ENCODE measurements around the gene TUBGCP6.
"Not testable (repeated sequence)": the region's sequence is repeated elsewhere in the genome, so short reads cannot be mapped to it uniquely, and the experiment has no call there.

TUBGCP6 gene

DNA sequence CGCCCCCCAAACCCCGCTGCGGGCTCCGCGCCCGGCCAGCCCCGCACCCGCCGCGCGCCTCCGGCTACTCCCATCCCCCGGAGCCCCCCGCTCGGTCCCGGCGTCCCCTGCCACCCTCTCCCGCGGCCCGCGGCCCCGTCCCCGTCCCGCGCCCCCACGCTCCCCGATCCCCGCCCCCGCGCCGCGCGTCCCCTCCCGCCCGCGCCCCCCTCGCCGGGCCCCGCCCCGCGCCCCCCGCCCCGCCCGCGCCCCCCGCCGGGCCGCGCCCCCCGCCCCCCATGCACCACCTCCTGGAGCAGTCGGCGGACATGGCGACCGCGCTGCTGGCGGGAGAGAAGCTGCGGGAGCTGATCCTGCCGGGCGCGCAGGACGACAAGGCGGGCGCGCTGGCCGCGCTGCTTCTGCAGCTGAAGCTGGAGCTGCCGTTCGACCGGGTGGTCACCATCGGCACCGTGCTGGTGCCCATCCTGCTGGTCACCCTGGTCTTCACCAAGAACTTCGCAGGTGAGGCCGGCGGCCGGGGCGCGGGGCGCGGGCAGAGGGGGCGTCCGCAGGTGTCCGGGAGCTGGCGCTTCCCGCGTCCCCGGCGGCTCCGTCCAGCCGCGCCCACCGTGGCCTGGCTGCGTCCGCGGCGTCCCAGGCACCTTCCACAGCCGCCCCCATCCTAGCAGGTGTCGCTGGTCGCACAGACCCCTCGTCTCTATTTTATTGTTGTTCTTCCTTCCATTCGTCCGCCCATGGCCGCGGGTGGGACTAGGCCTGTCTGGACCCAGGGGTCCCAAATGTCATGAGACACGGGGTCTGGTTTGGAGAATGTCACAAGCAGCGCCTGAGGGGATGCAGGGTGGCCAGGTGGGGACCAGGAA, 74.1 kb downstream of the TUBGCP6 start, which contains the start of gene PANX2:
Gene PANX2, plus strand, starts transcription at position 279 of the 866 bp plus-strand sequence. Its CDS starts 0 bp downstream, at position 279.
- DNase-seq (ENCODE audit: low spot score), result no peak

DNA sequence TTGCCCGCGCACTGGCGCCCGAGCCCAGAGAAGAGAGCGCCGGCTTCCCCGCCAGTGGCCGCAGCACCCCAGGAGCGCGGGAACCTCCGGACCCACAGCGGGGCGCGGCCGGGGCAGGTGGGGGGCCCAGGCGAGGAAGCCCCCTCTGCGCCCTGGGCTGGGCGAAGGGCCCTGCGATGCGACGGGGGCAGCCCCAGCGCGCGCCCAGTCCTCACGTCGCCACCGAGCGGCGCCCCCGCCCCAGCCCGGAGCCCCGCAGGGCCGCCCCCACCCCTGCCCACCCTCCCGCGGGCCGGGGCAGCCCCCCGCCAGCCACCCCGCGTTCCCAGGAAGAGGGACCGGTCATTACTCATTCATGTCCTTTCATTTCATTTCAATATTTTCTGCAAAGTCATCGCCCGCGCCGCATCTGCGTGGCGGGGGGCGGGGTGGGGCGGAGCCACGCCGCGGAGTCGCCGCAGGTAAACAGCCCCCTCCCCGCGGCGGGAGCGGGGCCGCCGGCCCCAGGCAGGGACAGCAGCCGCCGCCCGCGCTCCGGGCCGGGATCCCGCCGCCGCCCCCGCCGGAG, 75.0 kb downstream of the TUBGCP6 start:
- no peak for DNase-seq (ENCODE audit: low spot score)

DNA sequence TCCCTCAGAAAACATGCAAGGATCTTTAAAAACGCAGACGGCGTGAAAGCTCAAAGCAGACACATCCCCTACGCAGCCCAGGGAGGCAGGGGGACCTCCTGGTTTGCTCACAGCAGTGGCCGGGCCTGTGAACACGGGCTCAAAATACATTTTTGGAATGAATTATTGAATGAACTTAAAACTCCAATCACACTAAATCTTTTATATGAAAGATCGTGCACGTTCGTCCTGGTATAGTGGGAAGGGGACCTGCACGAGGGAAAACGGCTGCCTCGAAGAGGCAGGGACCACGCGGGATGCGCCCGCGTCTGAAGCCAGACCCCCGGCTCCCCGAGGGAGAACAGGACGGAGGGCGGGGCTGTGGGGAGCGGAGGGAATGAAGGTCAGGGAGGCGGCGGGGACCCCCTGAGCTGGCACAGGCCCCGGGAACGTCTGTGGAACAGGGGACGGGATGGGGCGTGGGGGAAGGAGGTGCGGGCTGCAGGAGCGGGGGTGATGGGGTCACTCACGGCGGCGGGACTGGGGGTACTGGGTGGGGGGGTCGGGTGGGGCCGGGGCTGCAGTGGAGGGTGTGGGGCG, 75.6 kb downstream of the TUBGCP6 start:
- no peak for DNase-seq (ENCODE audit: low spot score)

DNA sequence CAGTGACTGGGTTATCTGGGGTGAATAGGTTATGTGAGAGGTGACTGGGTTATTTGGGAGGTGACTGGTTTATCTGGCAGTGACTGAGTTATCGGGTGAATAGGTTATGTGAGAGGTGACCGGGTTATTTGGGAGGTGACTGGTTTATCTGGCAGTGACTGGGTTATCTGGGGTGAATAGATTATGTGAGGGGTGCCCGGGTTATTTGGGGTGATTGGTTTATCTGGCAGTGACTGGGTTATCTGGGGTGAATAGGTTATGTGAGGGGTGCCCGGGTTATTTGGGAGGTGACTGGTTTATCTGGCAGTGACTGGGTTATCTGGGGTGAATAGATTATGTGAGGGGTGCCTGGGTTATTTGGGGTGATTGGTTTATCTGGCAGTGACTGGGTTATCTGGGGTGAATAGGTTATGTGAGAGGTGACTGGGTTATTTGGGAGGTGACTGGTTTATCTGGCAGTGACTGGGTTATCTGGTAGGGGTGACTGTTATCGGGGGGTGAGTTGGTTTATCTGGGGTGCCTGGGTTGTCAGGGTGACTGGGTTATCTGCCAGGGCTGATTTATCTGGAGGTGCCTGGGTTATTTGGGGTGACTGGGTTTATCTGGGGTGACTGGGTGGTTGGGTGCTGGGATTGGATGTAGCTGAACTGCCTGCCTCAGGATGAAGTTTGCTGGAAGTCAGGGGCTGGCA, 76.2 kb downstream of the TUBGCP6 start:
- DNase-seq (ENCODE audit: low spot score), result not testable (repeated sequence)

DNA sequence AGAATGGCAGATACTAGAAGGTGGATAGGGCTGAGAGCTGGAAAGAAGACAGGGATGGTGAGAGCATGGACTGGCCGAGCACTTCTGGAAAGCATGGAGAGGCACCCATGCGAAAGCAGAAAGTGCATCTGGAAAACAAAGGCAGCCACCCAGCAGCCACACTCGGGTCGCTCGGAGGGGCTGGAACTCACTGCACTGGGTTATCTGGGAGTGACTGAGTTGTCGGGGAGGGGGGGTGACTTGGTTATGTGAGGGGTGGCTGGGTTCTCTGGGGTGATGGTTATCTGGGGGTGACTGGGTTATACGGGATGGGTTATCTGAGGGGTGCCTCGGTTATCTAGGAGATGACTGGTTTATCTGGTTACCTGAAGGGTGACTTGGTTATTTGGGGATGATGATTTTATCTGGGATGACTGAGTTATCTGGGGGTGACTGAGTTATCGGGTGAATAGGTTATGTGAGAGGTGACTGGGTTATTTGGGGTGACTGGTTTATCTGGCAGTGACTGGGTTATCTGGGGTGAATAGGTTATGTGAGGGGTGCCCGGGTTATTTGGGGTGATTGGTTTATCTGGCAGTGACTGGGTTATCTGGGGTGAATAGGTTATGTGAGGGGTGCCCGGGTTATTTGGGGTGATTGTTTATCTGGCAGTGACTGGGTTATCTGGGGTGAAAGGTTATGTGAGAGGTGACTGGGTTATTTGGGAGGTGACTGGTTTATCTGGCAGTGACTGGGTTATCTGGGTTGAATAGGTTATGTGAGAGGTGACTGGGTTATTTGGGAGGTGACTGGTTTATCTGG, 76.9 kb downstream of the TUBGCP6 start:
- no peak for DNase-seq (ENCODE audit: low spot score)
